Measurements from ENCODE around the gene PHF13.

DNA sequence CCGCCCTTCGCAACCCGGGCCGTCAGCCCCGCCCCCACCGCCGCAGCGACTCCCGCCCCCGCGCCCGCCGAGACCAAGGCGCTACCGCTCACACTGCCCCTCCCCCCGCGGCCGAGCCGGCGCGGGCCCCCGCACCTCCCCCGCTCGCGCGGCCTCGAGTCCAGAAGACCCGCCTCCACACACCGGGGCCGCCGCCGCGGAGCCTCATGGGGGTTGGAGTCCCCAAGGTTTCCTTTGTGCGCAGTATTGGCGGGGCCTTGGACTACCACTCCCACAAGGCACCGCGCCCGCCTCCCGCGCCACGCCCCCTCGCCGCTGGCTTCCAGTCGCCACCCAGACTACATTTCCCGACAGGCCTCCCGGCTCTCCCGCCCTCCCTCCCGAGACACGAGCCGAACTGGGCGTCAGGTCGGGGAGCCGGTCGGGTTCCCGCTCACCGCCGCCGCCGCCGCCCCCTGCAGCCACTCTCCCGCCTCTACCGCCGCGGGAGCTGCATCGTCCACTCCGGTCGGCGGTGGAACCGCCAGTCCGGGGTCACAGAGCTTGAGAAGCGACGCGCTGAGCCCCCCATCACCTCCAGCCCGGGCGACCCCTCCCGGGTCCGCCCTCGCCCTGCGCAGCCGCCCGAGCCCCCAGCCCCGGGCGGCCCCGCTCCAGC is at the start of gene PHF13:
- TF ChIP-seq CTCF (optimal IDR thresholded peaks at IDR 0.05 in 1 of 3, IDR thresholded peaks at IDR 0.05 in 1 of 3, conservative IDR thresholded peaks at IDR 0.05 in 1 of 3; ENCODE audit: extremely low read depth in 1 of 3, insufficient read depth in 2 of 3, low read length in 3 of 3) = no peak
- TF ChIP-seq EZH2 (IDR thresholded peaks at IDR 0.05; ENCODE audit: low read length) = no peak
